NCI-H345 treated with DMSO at 0.1 percent for 48 hours (cell line): ENCODE data around the gene NRSN1.
"Not testable (repeated sequence)": the region's sequence is repeated elsewhere in the genome, so short reads cannot be mapped to it uniquely, and the experiment has no call there.

Experiments used
- DNase-seq: peaks from one replicate; lab custom pipeline; 2025; ENCODE audit not compliant: unreplicated experiment; lab: John Stamatoyannopoulos, UW

NRSN1 gene

DNA sequence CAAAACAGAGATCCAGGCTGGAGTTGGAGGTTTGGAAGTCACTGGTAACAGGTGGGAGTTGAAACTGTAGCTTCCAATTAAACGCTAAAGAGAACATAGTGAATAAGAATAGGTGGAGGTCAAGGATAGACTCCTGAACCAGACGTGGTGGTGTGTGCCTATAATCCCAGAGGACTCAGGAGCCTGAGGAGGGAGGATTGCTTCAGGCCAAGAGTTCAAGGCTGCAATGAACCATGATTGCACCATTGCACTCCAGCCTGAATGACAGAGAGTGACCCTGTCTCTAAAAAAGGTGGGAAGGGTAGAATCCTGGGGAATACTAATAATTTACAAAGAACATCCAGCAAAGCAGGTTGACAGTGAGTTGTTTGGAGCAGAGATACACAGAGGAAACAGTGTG lies 13.6 kb downstream of the NRSN1 start:
- DNase-seq = no peak

- no peak for DNase-seq
Observed at GRCh38 chr6:24140591-24140990, 14.6 kb downstream of the NRSN1 start.

- DNase-seq = not testable (repeated sequence)
Observed at GRCh38 chr6:24142733-24143132, 16.7 kb downstream of the NRSN1 start.

DNA sequence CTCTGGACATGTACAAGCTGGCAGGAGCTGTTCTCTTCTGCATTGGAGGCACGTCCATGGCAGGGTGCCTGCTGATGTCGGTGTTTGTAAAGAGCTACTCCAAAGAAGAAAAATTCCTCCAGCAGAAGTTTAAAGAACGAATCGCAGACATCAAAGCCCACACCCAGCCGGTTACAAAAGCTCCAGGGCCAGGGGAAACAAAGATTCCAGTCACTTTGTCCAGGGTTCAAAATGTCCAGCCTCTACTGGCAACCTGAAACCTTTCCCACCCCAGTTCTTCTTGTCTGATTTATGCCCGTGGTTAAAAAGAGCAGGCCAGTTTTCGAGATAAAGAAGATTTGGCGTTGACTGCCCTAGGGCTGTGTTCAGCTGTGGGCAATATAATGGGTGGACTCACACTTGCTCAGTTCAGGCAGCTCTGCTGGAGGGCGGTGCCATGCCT lies 19.7 kb downstream of the NRSN1 start:
- no peak for DNase-seq

GRCh38 chr6:24146871-24147270 lies 20.9 kb downstream of the NRSN1 start:
- no peak for DNase-seq

DNA sequence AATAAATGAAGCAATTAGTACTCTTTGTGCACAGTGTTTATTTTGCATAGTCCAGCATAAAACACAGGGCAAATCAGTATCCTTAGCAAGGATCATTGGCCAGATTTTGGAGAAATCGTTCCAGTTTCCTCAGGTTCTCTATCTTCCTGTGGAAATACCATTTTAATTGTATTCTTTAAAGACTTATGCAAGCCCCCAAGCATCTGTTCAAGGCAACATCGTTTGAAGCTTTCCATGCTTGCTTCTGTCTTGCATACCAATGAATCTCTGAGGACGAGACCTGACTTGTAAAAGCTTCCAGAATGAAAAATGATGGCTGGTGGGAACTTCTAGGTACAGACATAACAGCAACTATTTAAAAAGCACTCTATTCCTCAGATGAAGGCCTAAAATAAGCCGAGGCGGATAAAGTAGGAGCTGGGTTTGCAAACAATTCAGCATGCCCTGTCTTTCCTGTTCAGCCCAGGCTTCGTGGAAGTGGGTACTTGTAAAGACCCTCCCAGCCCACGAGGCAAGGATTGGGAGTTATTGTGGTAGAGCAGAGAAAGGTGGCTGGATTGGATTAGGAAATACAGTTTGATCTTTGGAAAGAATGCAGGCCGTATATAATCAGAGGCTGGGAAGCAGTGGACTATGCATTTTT lies 21.6 kb downstream of the NRSN1 start:
- DNase-seq = no peak

DNA sequence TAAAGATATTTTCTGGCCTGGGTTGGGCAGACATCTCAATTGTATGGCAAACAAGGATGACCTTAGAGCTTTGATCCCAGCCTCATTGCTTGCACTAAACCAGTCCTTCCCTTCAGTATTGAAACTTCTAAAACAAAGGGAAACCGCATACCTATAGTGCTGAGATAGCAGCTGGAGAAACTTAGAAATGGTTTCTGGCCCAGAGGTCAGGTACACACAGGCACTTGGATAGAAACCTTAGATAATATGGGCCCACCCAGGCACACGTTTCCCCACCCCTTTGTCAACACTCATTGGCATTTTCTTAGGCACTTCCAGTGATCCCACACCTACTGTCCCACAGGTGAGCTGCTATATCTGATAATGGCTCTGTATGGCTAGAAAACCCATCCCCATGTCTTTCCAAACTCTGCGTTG lies 22.1 kb downstream of the NRSN1 start:
- DNase-seq = no peak

GRCh38 chr6:24148684-24149083 lies 22.7 kb downstream of the NRSN1 start:
- DNase-seq = no peak

- no peak for DNase-seq
Observed at GRCh38 chr6:24149296-24149695, 23.3 kb downstream of the NRSN1 start.

- no peak for DNase-seq
Observed at GRCh38 chr6:24149836-24150235, 23.8 kb downstream of the NRSN1 start.

DNA sequence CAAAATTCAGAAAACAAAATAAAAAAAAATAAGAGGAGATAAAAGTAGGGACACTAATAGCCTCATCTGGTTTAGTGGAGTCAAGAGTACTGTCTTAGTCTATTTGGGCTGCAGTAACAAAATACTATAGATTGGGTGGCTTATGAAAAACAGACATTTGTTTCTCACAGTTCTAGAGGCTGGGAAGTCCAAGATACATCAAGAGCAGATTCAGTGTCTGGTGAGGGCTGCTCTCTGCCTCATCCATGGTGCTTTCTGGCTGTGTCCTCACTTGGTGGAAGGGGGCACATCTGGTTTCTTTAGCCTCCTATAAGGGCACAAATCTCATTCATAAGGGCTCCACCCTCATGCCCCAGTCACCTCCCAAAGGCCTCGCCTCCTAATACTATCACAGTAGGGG lies 26.0 kb downstream of the NRSN1 start:
- no peak for DNase-seq

GRCh38 chr6:24154121-24154520 lies 28.1 kb downstream of the NRSN1 start:
- no peak for DNase-seq

- no peak for DNase-seq
Observed at GRCh38 chr6:24157886-24158285, 31.9 kb downstream of the NRSN1 start.

- no peak for DNase-seq
Observed at GRCh38 chr6:24183584-24183983, 57.6 kb downstream of the NRSN1 start.

GRCh38 chr6:24186349-24186748 lies 60.3 kb downstream of the NRSN1 start:
- no peak for DNase-seq

- no peak for DNase-seq
Observed at GRCh38 chr6:24187965-24188577, 62.1 kb downstream of the NRSN1 start.

DNA sequence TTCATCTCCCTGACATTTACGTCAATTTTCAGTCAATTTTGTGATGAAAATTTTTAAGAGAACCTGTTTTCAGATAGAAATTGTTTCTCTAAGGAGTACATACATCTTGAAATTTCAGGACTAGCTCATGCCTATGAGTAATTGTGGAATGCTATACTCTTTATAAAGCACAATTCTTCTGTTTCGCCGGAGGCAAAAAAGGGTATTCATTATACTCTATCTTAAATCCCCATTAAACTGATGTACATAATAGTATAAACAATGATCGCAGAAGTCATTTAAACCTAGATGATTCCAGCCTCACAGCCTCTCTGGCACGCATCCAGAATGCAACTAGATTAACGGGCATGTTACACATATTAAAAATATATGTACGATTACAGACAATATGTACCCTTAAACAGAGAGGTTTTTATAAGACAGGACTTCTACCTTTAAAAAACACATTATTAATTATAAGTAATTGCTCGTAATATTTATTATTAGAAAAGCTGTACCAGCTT lies 62.6 kb downstream of the NRSN1 start:
- DNase-seq = no peak

- no peak for DNase-seq
Observed at GRCh38 chr6:24191346-24191745, 65.3 kb downstream of the NRSN1 start.

- DNase-seq = no peak
Observed at GRCh38 chr6:24193364-24193763, 67.3 kb downstream of the NRSN1 start.

DNA sequence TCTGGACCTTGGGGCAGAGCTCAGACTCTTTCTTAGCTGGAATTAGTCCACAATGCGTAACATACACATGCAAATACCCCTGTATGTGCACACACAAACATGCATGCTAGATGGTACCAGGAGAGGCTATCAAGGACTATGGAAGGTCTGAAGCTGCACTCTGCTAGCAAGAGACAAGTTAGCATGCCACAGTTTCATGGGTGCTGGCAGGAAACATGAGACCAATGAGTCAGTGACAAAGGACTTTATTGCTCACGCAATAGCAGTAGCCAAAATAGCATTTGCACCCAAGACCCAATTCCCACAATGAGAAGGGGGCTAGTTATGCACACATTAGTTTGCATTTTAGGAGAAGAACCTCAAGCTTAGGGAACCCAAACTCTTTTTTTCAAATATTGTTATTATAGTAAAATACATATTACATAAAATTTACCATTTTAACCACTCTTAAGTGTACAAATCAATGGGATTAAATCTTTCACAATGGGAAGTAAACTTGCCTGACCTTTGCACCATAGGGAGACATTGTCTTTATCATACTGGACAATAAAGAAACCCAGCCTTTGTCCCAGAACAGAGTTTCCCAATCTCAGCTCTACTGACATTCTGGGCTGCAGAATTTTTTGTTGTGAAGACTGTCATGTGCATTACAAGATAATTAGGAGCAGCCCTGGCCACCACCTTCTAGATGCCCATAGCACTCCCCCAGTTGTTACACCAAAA lies 69.1 kb downstream of the NRSN1 start:
- DNase-seq = no peak

- no peak for DNase-seq
Observed at GRCh38 chr6:24195836-24196597, 70.0 kb downstream of the NRSN1 start.
